Suprapubic skin (tissue), 4 donors: Measurements from ENCODE around the gene PGM1. TPM values are rescaled to one million over a fixed set of nuclear protein-coding genes. Genes with fewer than 3 reads are reported as not detected.

Source experiments
- DNase-seq, 2 donors: peaks; one replicate each; pipeline ENCODE4 v3.0.0-alpha.2; 2019; ENCODE audit warnings: low spot score in 2 of 2
- H3K27ac ChIP-seq: fragments of 200-600 bp; sonication (generic); one replicate; pipeline ENCODE4 v1.5.1; 2019
- H3K27me3 ChIP-seq: fragments of 200-600 bp; sonication (generic); one replicate; pipeline ENCODE4 v1.5.1; 2019
- H3K36me3 ChIP-seq: fragments of 200-600 bp; sonication (generic); one replicate; pipeline ENCODE4 v1.5.1; 2019
- H3K4me1 ChIP-seq: fragments of 200-600 bp; sonication (generic); one replicate; pipeline ENCODE4 v1.5.1; 2019
- H3K4me3 ChIP-seq: fragments of 200-600 bp; sonication (generic); one replicate; pipeline ENCODE4 v1.5.1; 2019; ENCODE audit warnings: mild to moderate bottlenecking
- H3K9me3 ChIP-seq: fragments of 200-600 bp; sonication (generic); one replicate; pipeline ENCODE4 v1.5.1; 2019
- CTCF ChIP-seq, 2 donors: fragments of 200-600 bp in 1 of 2; fragments of 450-650 bp in 1 of 2; sonication (generic) in 1 of 2; IDR thresholded peaks; one replicate each; pipeline ENCODE4 v1.5.1; 2016 to 2019; ENCODE audit warnings: antibody characterized with exemption in 2 of 2, mild to moderate bottlenecking in 1 of 2, moderate library complexity in 1 of 2
- EP300 ChIP-seq: sonication (generic); formaldehyde crosslinking; IDR thresholded peaks from one replicate; pipeline ENCODE4 v1.6.1; 2017; ENCODE audit warnings: antibody characterized with exemption
- POLR2A ChIP-seq, 2 donors: fragments of 450-650 bp; IDR thresholded peaks; one replicate each; pipeline ENCODE4 v1.6.1; 2017; ENCODE audit warnings: antibody characterized with exemption in 2 of 2, mild to moderate bottlenecking in 2 of 2, moderate library complexity in 2 of 2
- POLR2AphosphoS5 ChIP-seq, 3 donors: sonication (generic); formaldehyde crosslinking; IDR thresholded peaks; one replicate each; pipeline ENCODE4 v1.6.1; 2017; ENCODE audit warnings: antibody characterized with exemption in 3 of 3
- WGBS: methylation state at CpG from one replicate; pipeline ENCODE4 v1.1.5; 2018; 5-methylcytosine and 5-hydroxymethylcytosine counted together
- total RNA-seq, 4 donors: library from RNA; depleted of rRNA; stranded (reverse); fragments of >200 nt; gene quantifications; one replicate each; pipeline ENCODE4 v1.1.0, GENCODE V29; 2016

The PGM1 gene
- total RNA-seq, 4 donors from 2014 or later: 38.9 to 52.8 (median 45.4) TPM

DNA sequence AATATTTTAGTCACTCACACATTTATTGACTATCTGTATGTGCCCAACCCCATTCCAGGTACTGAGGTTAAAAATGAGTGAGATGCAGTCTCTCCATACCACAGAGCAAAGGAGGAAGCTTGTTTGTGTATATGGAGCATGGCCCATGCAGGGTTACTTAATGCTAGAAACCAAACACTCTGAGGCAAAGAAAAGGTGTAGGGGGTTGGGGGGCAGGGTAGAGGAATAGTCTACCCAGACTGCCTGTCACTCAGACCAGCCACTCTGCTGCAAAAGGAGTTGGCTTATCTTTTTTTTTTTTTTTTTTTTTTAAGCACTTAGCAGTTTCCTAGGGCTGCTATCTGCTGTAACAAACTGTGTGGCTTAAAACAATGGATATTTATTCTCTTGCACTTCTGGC is 19.8 kb downstream of the PGM1 start:
- Histone ChIP-seq H3K4me3 (no peak overlapping the region), H3K36me3 (no peaks in the 10 kb centered on the region), H3K27ac (no peak overlapping the region), H3K9me3 (no peaks in the 10 kb centered on the region), H3K27me3 (no peaks in the 10 kb centered on the region), H3K4me1 (peaks cover 8% of the 10 kb centered on the region)
- no peak for DNase-seq
- no peak for TF ChIP-seq POLR2A (IDR thresholded peaks at IDR 0.05)
- TF ChIP-seq EP300: no peak
- TF ChIP-seq CTCF (IDR thresholded peaks at IDR 0.05): no peak
- TF ChIP-seq POLR2AphosphoS5 (IDR thresholded peaks at IDR 0.05): no peak

DNA sequence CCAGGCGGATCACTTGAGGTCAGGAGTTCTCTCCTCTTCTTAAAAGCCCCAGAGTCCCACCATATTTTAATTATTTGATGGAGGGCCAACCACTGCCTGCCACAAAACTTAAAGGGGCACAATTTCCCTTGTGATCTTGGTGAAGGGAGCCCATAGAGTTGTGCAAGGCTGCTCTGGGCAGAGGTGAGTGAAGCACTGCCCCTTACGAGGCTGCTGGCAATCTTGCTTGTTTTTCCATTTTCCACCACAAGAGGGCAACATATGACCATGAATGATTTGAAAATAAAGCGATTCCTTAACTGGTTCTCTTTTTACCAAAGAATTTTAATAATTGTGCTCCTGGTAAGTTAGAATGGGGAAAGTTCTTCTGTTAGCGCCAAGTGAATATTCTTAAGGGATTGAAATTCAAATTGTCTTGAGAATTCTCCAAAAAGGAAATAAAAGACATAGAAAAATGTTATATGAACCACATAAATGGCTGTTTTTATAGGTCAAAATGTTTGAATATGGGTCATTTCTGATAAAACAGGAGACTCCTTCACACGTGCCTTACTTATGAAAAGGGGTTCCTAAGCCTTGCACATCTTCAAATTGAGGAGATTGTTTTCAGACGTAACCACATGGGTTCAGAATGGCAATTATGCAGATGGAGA is 22.7 kb downstream of the PGM1 start:
- H3K36me3 ChIP-seq: no peaks in the 10 kb centered on the region
- H3K27me3 ChIP-seq: no peaks in the 10 kb centered on the region
- H3K4me1 ChIP-seq: peaks cover 8% of the 10 kb centered on the region
- H3K9me3 ChIP-seq: no peaks in the 10 kb centered on the region
- H3K4me3 ChIP-seq: no peak overlapping the region
- H3K27ac ChIP-seq: no peak overlapping the region
- peak; percentile 63 to 87 for TF ChIP-seq CTCF (IDR thresholded peaks at IDR 0.05)
- TF ChIP-seq EP300: no peak
- no peak for TF ChIP-seq POLR2AphosphoS5 (IDR thresholded peaks at IDR 0.05)
- whole genome bisulfite sequencing: 33% methylated on average over 6 of the region's 6 CpGs
- no peak for DNase-seq

GRCh38 chr1:63617450-63617849 is 24.2 kb downstream of the PGM1 start:
- Histone ChIP-seq H3K36me3 (no peaks in the 10 kb centered on the region), H3K4me3 (no peak overlapping the region), H3K9me3 (no peaks in the 10 kb centered on the region), H3K4me1 (peaks cover 16% of the 10 kb centered on the region), H3K27ac (no peak overlapping the region), H3K27me3 (no peaks in the 10 kb centered on the region)
- DNase-seq: no peak
- TF ChIP-seq POLR2A (IDR thresholded peaks at IDR 0.05): no peak
- TF ChIP-seq EP300: no peak
- TF ChIP-seq POLR2AphosphoS5 (IDR thresholded peaks at IDR 0.05): no peak
- no peak for TF ChIP-seq CTCF (IDR thresholded peaks at IDR 0.05)
- 96% methylated on average over 5 of the region's 6 CpGs for WGBS

DNA sequence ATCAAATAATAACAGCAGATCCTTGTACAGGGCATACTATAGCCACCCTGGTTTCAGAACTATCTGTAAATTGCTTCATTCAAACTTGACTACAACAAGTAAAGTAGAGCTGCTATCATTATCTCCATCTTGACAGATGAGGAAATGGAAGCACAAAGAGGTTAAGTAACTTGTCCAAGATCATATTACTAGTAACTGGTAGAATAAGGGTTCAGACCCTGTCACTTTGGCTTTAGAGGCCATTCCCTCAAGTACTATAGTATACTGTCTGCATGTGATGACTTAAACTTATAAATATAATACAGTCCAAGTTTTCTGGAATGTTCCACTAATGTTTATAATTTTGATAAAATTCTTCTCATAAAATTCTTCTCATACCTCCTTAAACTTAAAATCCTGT is 24.8 kb downstream of the PGM1 start:
- no peaks in the 10 kb centered on the region for H3K9me3 ChIP-seq
- DNase-seq: no peak
- H3K27me3 ChIP-seq: no peaks in the 10 kb centered on the region
- H3K36me3 ChIP-seq: no peaks in the 10 kb centered on the region
- no peak overlapping the region for H3K27ac ChIP-seq
- no peak overlapping the region for H3K4me3 ChIP-seq
- H3K4me1 ChIP-seq: peaks cover 16% of the 10 kb centered on the region
- TF ChIP-seq EP300: no peak
- no peak for TF ChIP-seq POLR2A (IDR thresholded peaks at IDR 0.05)
- no peak for TF ChIP-seq CTCF (IDR thresholded peaks at IDR 0.05)
- TF ChIP-seq POLR2AphosphoS5 (IDR thresholded peaks at IDR 0.05): no peak

DNA sequence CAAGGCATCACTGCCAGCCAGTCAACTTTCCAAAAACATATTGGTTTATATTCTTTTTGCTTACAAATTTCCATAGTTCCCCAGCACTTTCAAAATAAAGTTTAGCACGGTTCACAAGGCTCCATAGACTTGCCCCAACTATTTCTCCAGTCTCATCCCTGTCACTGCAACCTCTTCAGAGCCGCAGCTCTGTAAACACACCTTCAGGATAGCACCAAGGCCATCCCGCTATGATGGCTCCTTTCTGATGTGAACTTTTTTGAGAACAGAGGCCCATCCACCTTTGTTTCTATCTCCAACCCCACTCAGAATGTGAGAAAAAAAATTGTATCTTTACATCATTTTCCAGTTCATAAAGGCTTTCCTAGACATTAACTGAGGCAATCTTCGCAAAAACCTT is 26.3 kb downstream of the PGM1 start:
- TF ChIP-seq CTCF (IDR thresholded peaks at IDR 0.05) (no peak), POLR2A (IDR thresholded peaks at IDR 0.05) (no peak), POLR2AphosphoS5 (IDR thresholded peaks at IDR 0.05) (no peak), EP300 (no peak)
- Histone ChIP-seq H3K4me1 (peaks cover 16% of the 10 kb centered on the region), H3K27ac (no peak overlapping the region), H3K27me3 (no peaks in the 10 kb centered on the region), H3K36me3 (no peaks in the 10 kb centered on the region), H3K9me3 (no peaks in the 10 kb centered on the region), H3K4me3 (no peak overlapping the region)
- DNase-seq: no peak
- 98% methylated on average over 4 of the region's 4 CpGs for WGBS
